ENCODE data around the gene SELENOT. TPM values are rescaled to one million over a fixed set of nuclear protein-coding genes. Genes with fewer than 3 reads are reported as not detected.

Gene SELENOT
- total and polyA plus RNA-seq, 2 of the 8 experiments (the other 6 are each of a cell fraction or from before 2014, with no cell fraction given), result 79.0 to 290 TPM

DNA sequence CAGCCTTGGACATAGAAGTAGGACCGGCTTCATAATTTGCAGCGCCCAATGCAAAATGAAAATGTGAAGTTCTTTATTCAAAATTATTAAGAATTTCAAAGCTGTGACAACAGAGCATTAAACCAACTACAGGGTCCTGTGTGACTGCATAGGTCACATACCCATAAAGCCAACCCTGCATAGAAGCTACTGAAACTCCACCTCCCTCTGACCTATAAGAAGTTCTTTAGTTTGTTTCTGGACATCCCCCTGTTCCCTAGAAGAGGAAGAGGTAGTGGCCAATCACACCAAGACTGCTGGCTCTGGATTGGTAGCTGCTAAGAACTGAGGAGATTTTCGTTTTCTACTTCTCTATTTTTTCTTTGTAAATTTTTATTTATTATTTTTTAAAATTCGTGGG lies 9.0 kb upstream of the SELENOT start:
- Histone ChIP-seq H3K79me1 (ENCODE audit: low read depth, low read length) (no peaks in the 10 kb centered on the region; the same call in 1 of the 2 replicates), H3K14ac (ENCODE audit: insufficient read length) (no peak overlapping the region), H3K79me2 (ENCODE audit: control insufficient read depth in 1 of 2, insufficient read depth in 2 of 2, low read length in 2 of 2) (peaks cover 0 to 19% of the 10 kb centered on the region in 2 experiments; a peak in 2 of 4 replicates), H2BK12ac (ENCODE audit: low read depth, low read length) (no peak overlapping the region), H3K18ac (ENCODE audit: extremely low read depth, low read length) (no peak overlapping the region), H4K91ac (replicated peaks; ENCODE audit: insufficient read length, low read length) (no peak overlapping the region), H2AK5ac (ENCODE audit: low read depth, low read length) (no peak overlapping the region), H3K4me1 (replicated peaks in 1 of 4; ENCODE audit: control insufficient read depth in 3 of 4, insufficient read depth in 4 of 4, low read length in 3 of 4) (peaks cover 3 to 5% (median 4%) of the 10 kb centered on the region in 4 experiments; a peak in 4 of 7 replicates), H3K23me2 (ENCODE audit: low read depth, low read length) (no peaks in the 10 kb centered on the region), H4K8ac (ENCODE audit: extremely low read depth, insufficient read depth, low read length) (no peak overlapping the region), H3K9me3 (ENCODE audit: insufficient read depth in 2 of 2, low read depth in 1 of 2, low read length in 1 of 2) (no peaks in the 10 kb centered on the region), H2BK15ac (ENCODE audit: low read length) (no peak overlapping the region), H2BK120ac (replicated peaks; ENCODE audit: low read depth, low read length) (no peak overlapping the region), H3K27me3 (replicated peaks in 1 of 4; ENCODE audit: control insufficient read depth in 3 of 4, extremely low read depth in 1 of 4, insufficient read depth in 3 of 4, low read length in 3 of 4) (no peaks in the 10 kb centered on the region), H3K4ac (replicated peaks; ENCODE audit: insufficient read length, low read depth, low read length) (no peak overlapping the region), H3K23ac (ENCODE audit: insufficient read length) (no peak overlapping the region), H2BK5ac (ENCODE audit: low read depth, low read length) (no peak overlapping the region), H3K56ac (replicated peaks; ENCODE audit: insufficient read length, low read depth, low read length) (no peak overlapping the region), H2BK20ac (ENCODE audit: low read length) (no peak overlapping the region), H3K36me3 (ENCODE audit: control insufficient read depth in 2 of 4, insufficient read depth in 4 of 4, low read length in 3 of 4) (no peaks in the 10 kb centered on the region), H3K4me3 (ENCODE audit: extremely low read depth in 1 of 4, insufficient read depth in 2 of 4, low read depth in 3 of 4, low read length in 4 of 4) (no peak overlapping the region), H4K5ac (ENCODE audit: insufficient read length, low read depth, low read length) (no peak overlapping the region), H2AFZ (ENCODE audit: low read length) (no peak overlapping the region), H4K20me1 (replicated peaks in 1 of 2; ENCODE audit: control insufficient read depth in 1 of 2, insufficient read depth in 2 of 2, low read length in 2 of 2) (no peaks in the 10 kb centered on the region), H3K9ac (replicated peaks in 1 of 4; ENCODE audit: extremely low read depth in 1 of 4, low read depth in 3 of 4, low read length in 3 of 4) (no peak overlapping the region), H3K4me2 (ENCODE audit: insufficient read depth in 1 of 2, low read depth in 2 of 2, low read length in 2 of 2) (no peak overlapping the region), H3K27ac (ENCODE audit: low read depth, low read length) (no peak overlapping the region)
- TF ChIP-seq CHD2 (IDR thresholded peaks at IDR 0.05; ENCODE audit: low read length) (no peak), SIN3A (conservative IDR thresholded peaks at IDR 0.05 in 1 of 2, IDR thresholded peaks at IDR 0.05 in 1 of 2; ENCODE audit: low read depth in 1 of 2, low read length in 2 of 2) (no peak), SUZ12 (IDR thresholded peaks at IDR 0.05; ENCODE audit: low read length) (no peak), YY1 (IDR thresholded peaks at IDR 0.05; ENCODE audit: low read depth, low read length) (no peak), SP4 (IDR thresholded peaks at IDR 0.05; ENCODE audit: low read length) (no peak), HDAC2 (IDR thresholded peaks at IDR 0.05; ENCODE audit: borderline replicate concordance in 1 of 2, low read depth in 2 of 2, low read length in 2 of 2) (no peak), JUN (IDR thresholded peaks at IDR 0.05; ENCODE audit: low read depth, low read length) (no peak), RFX5 (IDR thresholded peaks at IDR 0.05; ENCODE audit: borderline replicate concordance, low read depth, low read length) (no peak), TBP (IDR thresholded peaks at IDR 0.05; ENCODE audit: low read depth, low read length) (no peak)
- CTCF ChIA-PET (ENCODE audit: partially characterized antibody), result interaction anchor here (0.7 to 2.9 kb wide), 6 partner anchors 17 to 451 kb away, joined by 3 to 8 read pairs (median 4); no protein-coding TSS in a partner anchor
- DNase-seq (ENCODE audit: low read depth in 1 of 2, low spot score in 2 of 2), result no peak
- POLR2A ChIA-PET (ENCODE audit: partially characterized antibody), result interaction anchor here (1.2 to 3.2 kb wide), 2 partner anchors 9 to 48 kb away, joined by 7 to 18 read pairs; partner anchors contain the start of genes EIF2A, SELENOT and SERP1
- WGBS, 2 experiments (ENCODE audit: extremely low coverage in 1 of 2, insufficient coverage in 1 of 2, insufficient read length in 1 of 2, insufficient replicate concordance in 2 of 2, low coverage in 1 of 2, low lambda C conversion rate in 2 of 2, missing lambda C conversion rate in 1 of 2), result 95% methylated on average over 4 of the region's 4 CpGs; no CpG with 5 or more reads in 1 of the 2 experiments
- FAIRE-seq, result no peak
